A549 (cell line): ENCODE measurements around the gene RIN3.

ENCODE experiments used
- EHMT2 ChIP-seq: fragments of 200-600 bp; sonication (generic); IDR thresholded peaks from 2 replicates; pipeline ENCODE4 v1.6.1; 2016; ENCODE audit warnings: antibody characterized with exemption, low read depth, mild to moderate bottlenecking, moderate library complexity
- ESRRA ChIP-seq: fragments of 150-350 bp; IDR thresholded peaks from 2 replicates; pipeline ENCODE4 v1.6.1; 2014; ENCODE audit warnings: mild to moderate bottlenecking, low read length, borderline replicate concordance
- MAX ChIP-seq: IDR thresholded peaks from 2 replicates; pipeline ENCODE4 v1.6.1; 2012
- NFE2L2 ChIP-seq: fragments of 150-350 bp; conservative IDR thresholded peaks from 2 replicates; pipeline ENCODE4 v1.6.1; 2014; ENCODE audit warnings: low read length
- POLR2A ChIP-seq: IDR thresholded peaks from 2 replicates; pipeline ENCODE4 v1.6.1; 2012; ENCODE audit warnings: mild to moderate bottlenecking, low read length
- POLR2AphosphoS2 ChIP-seq: conservative IDR thresholded peaks from 2 replicates; pipeline ENCODE4 v1.6.1; 2012; ENCODE audit warnings: low read length, improper control_type of control experiment, inconsistent platforms
- ZFP36 ChIP-seq: fragments of 450-650 bp; IDR thresholded peaks from 2 replicates; pipeline ENCODE4 v1.6.1; 2014; ENCODE audit warnings: borderline replicate concordance; ENCODE audit not compliant: partially characterized antibody
- TF ChIP-seq, protein P1 (sequence below): fragments of >200 bp; sonication (Bioruptor Twin); formaldehyde crosslinking; IDR thresholded peaks from 3 replicates; pipeline ENCODE4 v1.5.1; 2016

DNA sequence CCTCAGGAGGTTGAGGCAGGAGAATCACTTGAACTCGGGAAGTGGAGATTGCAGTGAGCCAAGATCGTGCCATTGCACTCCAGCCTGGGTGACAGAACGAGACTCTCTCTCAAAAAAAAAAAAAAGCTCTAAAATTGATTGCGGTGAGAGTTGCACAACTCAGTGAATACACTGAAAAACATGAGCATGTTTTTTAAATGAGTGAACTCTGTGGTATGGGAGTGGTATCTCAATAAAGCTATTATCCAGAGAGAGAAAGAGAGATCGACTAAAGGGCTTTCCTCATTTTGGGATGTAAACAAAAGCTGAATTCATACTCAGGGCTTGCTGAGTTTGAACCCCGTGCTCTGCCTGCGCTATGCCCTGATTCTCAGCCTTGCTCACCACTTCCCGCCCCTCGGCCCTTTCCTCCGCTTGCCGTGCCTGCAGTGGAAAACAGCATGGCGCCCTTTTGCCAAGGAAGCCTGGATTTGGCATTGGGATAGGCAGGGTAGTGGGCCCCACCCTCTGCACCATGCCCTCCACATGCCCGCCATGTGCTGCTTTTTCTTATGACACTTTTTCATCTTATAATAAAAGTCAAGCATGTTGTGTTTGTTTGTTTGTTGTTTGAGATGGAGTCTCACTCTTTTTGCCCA is 132.4 kb downstream of the RIN3 start:
- TF ChIP-seq MAX (no peak), ESRRA (no peak), ZFP36 (no peak), POLR2A (no peak), NFE2L2 (no peak), EHMT2 (no peak), POLR2AphosphoS2 (no peak)
- TF ChIP-seq, protein P1, sequence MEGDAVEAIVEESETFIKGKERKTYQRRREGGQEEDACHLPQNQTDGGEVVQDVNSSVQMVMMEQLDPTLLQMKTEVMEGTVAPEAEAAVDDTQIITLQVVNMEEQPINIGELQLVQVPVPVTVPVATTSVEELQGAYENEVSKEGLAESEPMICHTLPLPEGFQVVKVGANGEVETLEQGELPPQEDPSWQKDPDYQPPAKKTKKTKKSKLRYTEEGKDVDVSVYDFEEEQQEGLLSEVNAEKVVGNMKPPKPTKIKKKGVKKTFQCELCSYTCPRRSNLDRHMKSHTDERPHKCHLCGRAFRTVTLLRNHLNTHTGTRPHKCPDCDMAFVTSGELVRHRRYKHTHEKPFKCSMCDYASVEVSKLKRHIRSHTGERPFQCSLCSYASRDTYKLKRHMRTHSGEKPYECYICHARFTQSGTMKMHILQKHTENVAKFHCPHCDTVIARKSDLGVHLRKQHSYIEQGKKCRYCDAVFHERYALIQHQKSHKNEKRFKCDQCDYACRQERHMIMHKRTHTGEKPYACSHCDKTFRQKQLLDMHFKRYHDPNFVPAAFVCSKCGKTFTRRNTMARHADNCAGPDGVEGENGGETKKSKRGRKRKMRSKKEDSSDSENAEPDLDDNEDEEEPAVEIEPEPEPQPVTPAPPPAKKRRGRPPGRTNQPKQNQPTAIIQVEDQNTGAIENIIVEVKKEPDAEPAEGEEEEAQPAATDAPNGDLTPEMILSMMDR, result no peak
